HG02759 (cell line): ENCODE measurements around the gene TRPM8.
"Not testable (repeated sequence)": the region's sequence is repeated elsewhere in the genome, so short reads cannot be mapped to it uniquely, and the experiment has no call there.

Source experiments
- ATAC-seq: cut with Tn5 transposase; IDR thresholded peaks from one replicate; pipeline ENCODE4 v1.9.1; 2021; ENCODE audit warnings: mild to moderate bottlenecking, moderate library complexity; ENCODE audit not compliant: unreplicated experiment

The TRPM8 gene

GRCh38 chr2:233935426-233935825 is 18.3 kb downstream of the TRPM8 start:
- ATAC-seq = no peak

DNA sequence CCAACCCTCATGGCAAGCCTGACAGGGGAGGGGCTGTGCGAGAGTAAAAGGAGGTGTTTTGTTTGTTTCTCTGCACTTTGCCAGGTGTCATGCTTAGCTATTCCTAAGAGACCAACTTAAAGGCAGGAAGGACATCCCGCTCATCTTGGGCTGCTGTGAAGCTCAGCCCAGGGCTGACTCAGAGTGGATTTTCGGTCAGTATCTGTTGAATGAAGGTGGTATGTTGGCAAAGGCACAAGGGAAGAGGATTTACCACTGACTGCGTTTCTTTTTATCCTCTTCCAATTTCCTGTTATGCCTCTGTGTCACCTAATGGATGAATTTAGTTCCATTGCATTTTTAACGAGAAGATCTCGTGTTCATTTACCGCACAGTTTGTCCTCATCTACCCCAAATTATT is 18.9 kb downstream of the TRPM8 start:
- no peak for ATAC-seq

DNA sequence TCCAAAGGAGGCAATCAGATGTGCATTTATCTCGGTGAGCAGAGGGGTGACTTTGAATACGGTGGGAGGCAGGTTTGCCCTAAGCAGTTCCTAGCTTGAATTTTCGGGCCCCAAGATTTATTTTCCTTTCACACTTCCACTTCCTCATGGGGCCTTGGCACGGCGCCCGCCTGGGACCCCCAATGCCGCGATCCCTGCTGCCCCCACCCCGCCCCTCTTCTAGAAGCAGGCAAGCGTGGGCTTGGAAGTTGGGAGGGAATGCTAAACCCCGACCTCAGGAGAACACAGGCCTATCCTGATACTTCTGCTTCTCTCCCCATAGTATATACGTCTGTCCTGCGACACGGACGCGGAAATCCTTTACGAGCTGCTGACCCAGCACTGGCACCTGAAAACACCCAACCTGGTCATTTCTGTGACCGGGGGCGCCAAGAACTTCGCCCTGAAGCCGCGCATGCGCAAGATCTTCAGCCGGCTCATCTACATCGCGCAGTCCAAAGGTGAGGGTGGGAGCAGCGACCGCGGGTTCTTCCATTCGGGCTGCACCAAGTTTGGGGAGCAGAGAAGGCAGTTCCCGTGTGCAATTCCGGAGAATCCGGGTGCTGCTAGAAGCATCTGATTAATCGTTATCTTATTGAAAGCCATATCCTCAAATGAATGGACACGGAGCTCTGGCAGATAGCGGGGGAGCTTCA is 21.6 kb downstream of the TRPM8 start:
- ATAC-seq = no peak

DNA sequence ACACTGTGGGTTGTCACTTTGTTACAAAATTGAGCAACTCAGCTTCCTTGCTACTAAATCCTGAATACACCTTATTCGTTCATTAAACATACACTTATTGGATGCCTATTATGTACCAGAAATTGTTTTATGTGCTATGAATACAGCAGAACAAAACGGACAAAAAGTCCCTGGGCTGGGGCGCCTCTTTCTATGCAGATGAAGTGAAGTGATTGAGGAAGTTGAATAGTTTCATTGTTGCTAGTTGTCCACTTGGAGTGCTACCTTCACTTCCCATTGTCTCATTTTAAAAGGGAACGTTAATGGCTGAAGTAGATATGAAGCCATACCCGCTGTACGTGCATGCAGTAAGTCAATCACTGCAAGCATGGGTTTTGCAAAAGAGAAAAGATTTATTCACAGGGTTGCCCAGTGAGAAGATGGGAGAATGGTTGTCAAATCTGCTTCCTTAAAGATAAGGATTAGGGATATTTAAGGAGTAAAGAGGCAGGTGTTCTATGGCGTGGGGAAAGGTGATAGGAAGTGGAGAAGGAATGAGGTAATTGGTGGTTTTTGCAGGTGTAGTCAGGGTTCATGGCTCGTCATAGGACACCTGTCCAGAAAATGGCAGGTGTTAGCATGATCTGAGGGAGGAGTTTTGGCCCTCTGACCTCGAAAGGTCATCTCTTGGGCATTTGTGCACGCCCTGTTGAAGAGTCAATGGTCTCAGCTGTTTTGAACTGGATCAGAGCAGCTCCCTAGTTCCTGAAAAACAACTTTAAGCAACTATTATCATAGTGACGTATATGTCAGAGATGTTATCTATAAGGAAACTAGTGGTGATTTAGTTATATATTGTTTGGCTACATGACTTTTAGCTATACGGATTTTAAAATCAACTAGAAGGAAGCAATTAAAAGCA is 23.5 kb downstream of the TRPM8 start:
- ATAC-seq = no peak

- ATAC-seq = no peak
Observed at GRCh38 chr2:233942731-233943130, 25.6 kb downstream of the TRPM8 start.

- no peak for ATAC-seq
Observed at GRCh38 chr2:233944269-233944668, 27.1 kb downstream of the TRPM8 start.

GRCh38 chr2:233944722-233945121 is 27.5 kb downstream of the TRPM8 start:
- no peak for ATAC-seq

GRCh38 chr2:233945146-233945545 is 28.0 kb downstream of the TRPM8 start:
- no peak for ATAC-seq

GRCh38 chr2:233950078-233950825 is 33.1 kb downstream of the TRPM8 start:
- ATAC-seq = no peak

- ATAC-seq = no peak
Observed at GRCh38 chr2:233952335-233952734, 35.2 kb downstream of the TRPM8 start.

DNA sequence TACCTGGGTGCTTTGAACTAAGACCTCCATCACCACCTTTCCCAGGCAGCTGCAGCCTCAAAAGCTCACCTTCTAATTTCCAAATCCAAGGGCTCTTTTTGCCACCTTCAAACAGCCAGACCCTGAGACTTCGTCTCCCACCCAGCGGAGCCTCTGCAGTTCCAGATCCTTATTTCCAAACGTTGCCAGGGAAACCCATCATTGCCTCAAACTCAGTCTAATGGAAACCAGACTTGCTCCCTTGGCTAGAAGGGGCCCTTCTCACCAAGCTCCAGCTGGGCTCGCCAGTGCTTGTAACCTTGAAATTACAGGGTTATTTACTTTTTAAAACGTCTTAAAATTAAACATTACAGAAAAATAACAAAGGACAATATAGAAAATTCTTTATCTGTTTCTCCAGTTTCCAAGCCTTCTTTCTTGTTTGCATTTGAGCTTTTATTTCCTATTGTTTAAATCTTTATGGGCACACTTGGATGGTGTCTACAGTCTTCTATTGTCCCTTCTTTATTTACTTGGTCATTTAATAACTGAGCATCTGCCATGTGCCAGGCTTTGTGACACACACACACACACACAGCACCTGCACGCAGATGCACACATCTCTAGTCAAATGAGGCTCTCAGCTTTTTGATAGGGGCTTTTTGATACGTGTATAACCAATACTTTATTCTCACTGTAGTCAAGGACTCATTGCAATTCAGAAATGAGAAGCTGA is 36.1 kb downstream of the TRPM8 start:
- no peak for ATAC-seq

GRCh38 chr2:233960203-233960602 is 43.0 kb downstream of the TRPM8 start:
- ATAC-seq = no peak

DNA sequence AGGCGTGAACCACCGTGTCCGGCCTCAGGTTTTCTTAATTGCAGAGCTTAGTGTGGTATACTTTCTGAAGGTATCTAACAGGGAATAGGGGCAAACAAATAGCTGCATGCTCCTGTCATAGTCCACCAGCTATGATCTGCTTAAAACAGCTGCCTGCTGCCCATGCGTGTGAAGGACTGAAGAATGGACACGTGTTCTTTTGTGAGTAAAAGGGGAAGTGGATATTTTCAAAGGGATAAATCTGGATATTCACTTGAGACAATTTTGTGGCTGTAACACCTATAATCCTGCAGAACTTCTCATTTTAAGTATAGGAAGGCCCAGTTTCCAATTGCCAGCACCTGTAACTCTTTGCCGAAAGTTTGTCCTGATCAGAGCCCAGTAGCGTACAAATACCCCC is 44.7 kb downstream of the TRPM8 start:
- no peak for ATAC-seq

GRCh38 chr2:233964581-233964980 is 47.4 kb downstream of the TRPM8 start:
- no peak for ATAC-seq

DNA sequence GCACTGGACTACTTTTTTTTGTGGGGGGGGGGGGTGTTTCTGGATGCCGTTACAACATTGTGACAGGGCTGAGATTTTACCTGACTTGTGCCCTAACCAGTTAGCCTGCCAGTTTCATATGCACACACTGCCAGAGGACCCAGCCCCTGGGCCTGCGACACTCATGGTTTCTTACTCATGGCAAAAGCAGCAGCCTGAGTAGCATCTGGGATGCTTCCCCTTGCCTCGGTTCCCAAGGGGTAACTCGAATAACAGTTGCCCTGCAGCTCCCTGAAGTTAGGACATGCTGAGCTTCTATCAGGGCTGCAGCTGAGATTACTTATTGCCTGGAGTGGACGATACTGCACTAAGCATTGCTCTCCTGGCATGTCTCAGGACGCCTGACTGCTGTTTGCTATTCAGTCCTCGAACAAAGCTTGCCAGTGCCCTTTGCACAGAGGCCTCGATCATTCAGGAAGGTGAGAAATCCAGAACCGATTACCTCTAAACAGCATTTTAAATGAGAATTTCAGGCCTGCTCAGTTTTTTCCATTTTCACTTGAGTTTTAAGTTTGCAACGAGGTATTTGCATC is 47.9 kb downstream of the TRPM8 start:
- no peak for ATAC-seq

- not testable (repeated sequence) for ATAC-seq
Observed at GRCh38 chr2:233965646-233966045, 48.5 kb downstream of the TRPM8 start.

DNA sequence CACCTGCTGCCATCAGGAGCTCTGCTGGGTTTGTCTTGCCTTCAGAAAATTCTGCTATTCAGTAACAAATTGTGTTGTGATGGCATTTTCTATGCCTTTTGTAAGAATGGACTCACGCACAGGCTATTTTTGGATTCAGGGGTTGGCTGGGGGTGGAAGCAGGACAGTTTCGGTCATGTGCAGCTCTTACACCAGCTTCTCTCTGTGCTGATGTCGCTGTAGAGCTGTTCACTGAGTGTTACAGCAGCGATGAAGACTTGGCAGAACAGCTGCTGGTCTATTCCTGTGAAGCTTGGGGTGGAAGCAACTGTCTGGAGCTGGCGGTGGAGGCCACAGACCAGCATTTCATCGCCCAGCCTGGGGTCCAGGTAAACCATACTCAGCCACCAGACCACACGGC is 49.2 kb downstream of the TRPM8 start:
- no peak for ATAC-seq

- ATAC-seq = no peak
Observed at GRCh38 chr2:233967164-233967563, 50.0 kb downstream of the TRPM8 start.

- no peak for ATAC-seq
Observed at GRCh38 chr2:233968556-233968955, 51.4 kb downstream of the TRPM8 start.

DNA sequence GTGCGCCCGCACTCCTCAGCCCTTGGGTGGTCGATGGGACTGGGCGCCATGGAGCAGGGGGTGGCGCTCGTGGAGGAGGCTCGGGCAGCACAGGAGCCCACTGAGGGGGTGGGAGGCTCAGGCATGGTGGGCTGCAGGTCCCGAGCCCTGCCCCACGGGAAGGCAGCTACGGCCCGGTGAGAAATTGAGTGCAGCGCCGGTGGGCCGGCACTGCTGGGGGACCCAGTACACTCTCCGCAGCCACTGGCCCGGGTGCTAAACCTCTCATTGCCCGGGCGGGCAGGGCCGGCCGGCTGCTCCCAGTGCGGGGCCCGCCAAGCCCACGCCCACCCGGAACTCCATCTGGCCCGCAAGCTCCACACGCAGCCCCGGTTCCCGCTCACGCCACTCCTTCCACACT is 55.3 kb downstream of the TRPM8 start:
- not testable (repeated sequence) for ATAC-seq
